HepG2 (cell line): ENCODE results near the gene FBXW4. TPM values are rescaled to one million over a fixed set of nuclear protein-coding genes. Genes with fewer than 3 reads are reported as not detected.

Experiments used
- ATAC-seq: fragments of 200-7000 bp; cut with Tn5 transposase; 3 replicates; pipeline ENCODE4 v1.9.1; 2020; ENCODE audit warnings: mild to moderate bottlenecking, moderate library complexity
- BruUV-seq: library from RNA; stranded (reverse); fragments of 400-500 nt; replicated peaks from 2 replicates; lab custom pipeline; 2021; lab: Mats Ljungman, UMichigan
- CTCF ChIA-PET: fragments of 300-600 bp; formaldehyde crosslinking; extraction: SDS; loops from one replicate; lab custom pipeline; 2021; ENCODE audit warnings: low total read pairs, inconsistent platforms, low intra/inter-chr PET ratio; lab: Yijun Ruan, JAX
- POLR2A ChIA-PET: fragments of 350-600 bp; sonication (Branson Sonifier 250); formaldehyde crosslinking; loops from one replicate; lab custom pipeline; 2020; ENCODE audit warnings: antibody characterized with exemption, inconsistent platforms; lab: Yijun Ruan, JAX
- DNase-seq: peaks from one replicate; pipeline ENCODE4 v3.0.0-alpha.2; 2015; ENCODE audit warnings: low spot score
- FAIRE-seq: peaks from 3 replicates; lab custom pipeline; 2011; peaks lifted over from hg19 to GRCh38; lab: Jason Lieb, UNC
- H2AFZ ChIP-seq: one replicate; pipeline ENCODE4 v1.6.1; 2011; ENCODE audit warnings: low read length, inconsistent platforms
- H3K27ac ChIP-seq: fragments of 300-600 bp; 3 replicates; pipeline ENCODE4 v1.8.0; 2011; ENCODE audit warnings: mixed run types, mild to moderate bottlenecking, mixed read lengths, low read length, inconsistent platforms; ENCODE audit not compliant: insufficient read depth; ENCODE audit errors: extremely low read length
- H3K27me3 ChIP-seq, 2 experiments: fragments of 200-600 bp in 1 of 2; 2 replicates in 1 of 2; 3 replicates in 1 of 2; pipeline versions ENCODE4 v1.6.0 to v1.8.0; 2011; ENCODE audit warnings: low read length in 2 of 2, mild to moderate bottlenecking in 2 of 2, moderate library complexity in 2 of 2, inconsistent platforms in 1 of 2; ENCODE audit not compliant: insufficient read depth in 2 of 2, control insufficient read depth in 1 of 2
- H3K36me3 ChIP-seq, 2 experiments: fragments of 200-600 bp in 1 of 2; replicated peaks in 1 of 2; 2 replicates in 1 of 2; 3 replicates in 1 of 2; pipeline versions ENCODE4 v1.5.1 to v1.8.0; 2011; ENCODE audit warnings: low read length in 2 of 2, inconsistent platforms in 1 of 2; ENCODE audit not compliant: insufficient read depth in 2 of 2, control insufficient read depth in 1 of 2
- H3K4me1 ChIP-seq: 2 replicates; pipeline ENCODE4 v1.5.1; 2012; ENCODE audit warnings: low read length, inconsistent platforms; ENCODE audit not compliant: insufficient read depth
- H3K4me2 ChIP-seq: 2 replicates; pipeline ENCODE4 v1.6.0; 2011; ENCODE audit warnings: low read depth, low read length, inconsistent platforms
- H3K4me3 ChIP-seq, 3 experiments: fragments of 200-600 bp in 1 of 3; sonication (generic), shearing (Covaris generic) in 1 of 3; replicated peaks in 1 of 3; 2 replicates each; pipeline ENCODE4 v1.5.1; 2011 to 2016; ENCODE audit warnings: low read length in 3 of 3, inconsistent platforms in 2 of 3, low read depth in 2 of 3, mild to moderate bottlenecking in 2 of 3, control low read depth in 1 of 3, mixed read lengths in 1 of 3; ENCODE audit not compliant: insufficient read depth in 1 of 3
- H3K79me2 ChIP-seq: one replicate; pipeline ENCODE4 v1.6.1; 2011; ENCODE audit warnings: low read length, inconsistent platforms; ENCODE audit not compliant: insufficient read depth
- H3K9ac ChIP-seq: 2 replicates; pipeline ENCODE4 v1.6.0; 2011; ENCODE audit warnings: mild to moderate bottlenecking, low read depth, low read length, inconsistent platforms; ENCODE audit not compliant: insufficient read depth
- H3K9me3 ChIP-seq: 2 replicates; pipeline ENCODE4 v1.5.1; 2012; ENCODE audit warnings: mild to moderate bottlenecking, low read length
- H4K20me1 ChIP-seq: 2 replicates; pipeline ENCODE4 v1.6.0; 2011; ENCODE audit warnings: inconsistent platforms, mild to moderate bottlenecking, low read length, moderate library complexity; ENCODE audit not compliant: insufficient read depth
- ERF ChIP-seq: IDR thresholded peaks from 2 replicates; pipeline ENCODE4 v1.6.1; 2018; ENCODE audit warnings: missing biosample characterization, missing genetic modification reagents
- KAT2B ChIP-seq: fragments of 150-350 bp; IDR thresholded peaks from 2 replicates; pipeline ENCODE4 v1.6.1; 2014; ENCODE audit warnings: low read depth, low read length, borderline replicate concordance
- MAFF ChIP-seq: IDR thresholded peaks from 2 replicates; pipeline ENCODE4 v1.6.1; 2011; ENCODE audit warnings: low read depth, low read length, improper control_type of control experiment
- RBAK ChIP-seq: sonication (generic); formaldehyde crosslinking; IDR thresholded peaks from 2 replicates; pipeline ENCODE4 v1.5.1; 2020; ENCODE audit warnings: mild to moderate bottlenecking, missing genetic modification reagents
- SNAPC2 ChIP-seq: sonication (generic); formaldehyde crosslinking; IDR thresholded peaks from 2 replicates; pipeline ENCODE4 v1.8.1; 2022; ENCODE audit warnings: mild to moderate bottlenecking, missing genetic modification reagents
- TBX3 ChIP-seq: fragments of 450-650 bp; IDR thresholded peaks from 2 replicates; pipeline ENCODE4 v1.6.1; 2017; ENCODE audit warnings: antibody characterized with exemption, mild to moderate bottlenecking, inconsistent platforms, borderline replicate concordance
- ZNF44 ChIP-seq: sonication (generic); formaldehyde crosslinking; IDR thresholded peaks from 2 replicates; pipeline ENCODE4 v1.5.1; 2020; ENCODE audit warnings: mild to moderate bottlenecking, missing genetic modification reagents
- ZNF607 ChIP-seq: sonication (generic); formaldehyde crosslinking; IDR thresholded peaks from 2 replicates; pipeline ENCODE4 v1.5.1; 2020; ENCODE audit warnings: missing genetic modification reagents, mild to moderate bottlenecking, borderline replicate concordance
- WGBS: methylation state at CpG from one replicate; pipeline ENCODE4 v1.1.6; 2017; ENCODE audit warnings: low lambda C conversion rate; 5-methylcytosine and 5-hydroxymethylcytosine counted together
- in situ Hi-C: cut with HindIII; loops from 2 replicates; pipeline ENCODE4 v1.10.0; 2017; ENCODE audit warnings: low pct_unique_long_range_greater_than_20kb; ENCODE audit not compliant: extremely low pct_ligation_motif_present
- intact Hi-C: fragments of 100-400 bp; cut with micrococcal nuclease; formaldehyde crosslinking; loops from one replicate; pipeline ENCODE4 v1.10.0; 2022; ENCODE audit not compliant: unreplicated experiment
- polyA plus RNA-seq, 8 experiments: library from polyadenylated mRNA; depleted of rRNA in 3 of 8; stranded (reverse) in 7 of 8; unstranded in 1 of 8; fragments of >200 nt; fragmentation: Illumina TruSeq in 4 of 8; extraction: Trizol in 4 of 8; gene quantifications; 2 replicates each; pipeline versions ENCODE4 v1.2.1 to v1.2.3, GENCODE V29; 2011 to 2016; ENCODE audit warnings: low read depth in 4 of 8, missing spikeins in 1 of 8, mixed read lengths in 1 of 8; ENCODE audit not compliant: insufficient read depth in 1 of 8
- total RNA-seq, 5 experiments: library from RNA; depleted of rRNA; stranded (reverse); fragments of >200 nt; fragmentation: Illumina TruSeq; extraction: Trizol; gene quantifications; 2 replicates each; pipeline ENCODE4 v1.2.3, GENCODE V29; 2016; ENCODE audit warnings: low read depth in 1 of 5
- TF ChIP-seq, protein P1 (sequence below): sonication (generic); formaldehyde crosslinking; IDR thresholded peaks from 2 replicates; pipeline ENCODE4 v1.4.0; 2020; ENCODE audit warnings: missing genetic modification reagents
- TF ChIP-seq, protein P2 (sequence below): sonication (generic); formaldehyde crosslinking; IDR thresholded peaks from 2 replicates; pipeline ENCODE4 v1.4.0; 2020; ENCODE audit warnings: mild to moderate bottlenecking, missing genetic modification reagents
- TF ChIP-seq, protein P3 (sequence below): sonication (generic); formaldehyde crosslinking; IDR thresholded peaks from 2 replicates; pipeline ENCODE4 v1.4.0; 2020; ENCODE audit warnings: mild to moderate bottlenecking, missing genetic modification reagents, borderline replicate concordance
- TF ChIP-seq, protein P4 (sequence below): sonication (generic); formaldehyde crosslinking; conservative IDR thresholded peaks from 2 replicates; pipeline ENCODE4 v1.4.0; 2020; ENCODE audit warnings: missing genetic modification reagents
- TF ChIP-seq, protein P5 (sequence below): sonication (generic); formaldehyde crosslinking; IDR thresholded peaks from 2 replicates; pipeline ENCODE4 v1.5.0; 2020; ENCODE audit warnings: mild to moderate bottlenecking, missing genetic modification reagents, borderline replicate concordance

FBXW4 gene
- total and polyA plus RNA-seq, 2 of the 13 experiments (the other 11 are each of a cell fraction or from before 2014, with no cell fraction given) = 23.5 to 33.7 TPM

DNA sequence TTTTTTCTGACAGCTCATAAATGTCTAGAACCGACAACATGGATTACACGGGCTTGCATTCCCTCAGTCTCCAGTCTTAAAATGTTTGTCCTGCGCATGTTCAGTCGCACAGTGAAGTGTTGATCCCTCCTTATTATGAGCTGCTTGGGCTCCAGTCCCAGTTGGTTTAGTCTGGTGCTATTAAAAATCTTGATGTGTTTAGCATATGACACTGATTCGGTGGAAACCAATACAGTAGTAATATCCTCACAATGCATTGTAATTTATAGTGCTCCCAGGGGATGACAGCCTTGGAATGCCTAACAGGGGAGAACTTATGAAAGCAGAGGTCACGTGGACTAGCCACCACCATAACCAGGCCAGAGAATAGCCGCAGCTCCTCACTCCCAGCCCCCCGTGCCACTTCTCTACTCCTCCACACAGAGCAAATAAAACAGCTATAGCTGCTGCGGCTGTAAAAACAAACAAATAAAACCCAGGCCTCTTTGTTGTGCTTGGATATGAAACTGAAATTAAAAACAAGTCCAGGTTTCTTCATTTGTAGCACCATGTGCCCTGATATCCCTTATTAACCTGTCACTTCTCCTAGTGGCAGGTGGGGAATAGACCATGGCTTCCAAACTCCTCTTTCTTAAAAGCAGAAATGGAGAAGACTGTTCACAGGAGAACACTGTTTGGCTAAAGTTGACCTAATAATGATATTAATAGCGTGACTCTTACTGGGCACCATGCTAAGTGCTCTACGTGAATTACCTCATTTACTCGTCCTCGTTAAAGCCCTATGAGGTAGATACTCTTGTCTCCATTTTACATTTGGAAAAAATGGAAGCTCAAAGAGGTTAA is 99.2 kb downstream of the FBXW4 start:
- no peak for FAIRE-seq
- CTCF ChIA-PET = no interaction called here
- in situ Hi-C loops = no loop called here
- TF ChIP-seq, protein P1, sequence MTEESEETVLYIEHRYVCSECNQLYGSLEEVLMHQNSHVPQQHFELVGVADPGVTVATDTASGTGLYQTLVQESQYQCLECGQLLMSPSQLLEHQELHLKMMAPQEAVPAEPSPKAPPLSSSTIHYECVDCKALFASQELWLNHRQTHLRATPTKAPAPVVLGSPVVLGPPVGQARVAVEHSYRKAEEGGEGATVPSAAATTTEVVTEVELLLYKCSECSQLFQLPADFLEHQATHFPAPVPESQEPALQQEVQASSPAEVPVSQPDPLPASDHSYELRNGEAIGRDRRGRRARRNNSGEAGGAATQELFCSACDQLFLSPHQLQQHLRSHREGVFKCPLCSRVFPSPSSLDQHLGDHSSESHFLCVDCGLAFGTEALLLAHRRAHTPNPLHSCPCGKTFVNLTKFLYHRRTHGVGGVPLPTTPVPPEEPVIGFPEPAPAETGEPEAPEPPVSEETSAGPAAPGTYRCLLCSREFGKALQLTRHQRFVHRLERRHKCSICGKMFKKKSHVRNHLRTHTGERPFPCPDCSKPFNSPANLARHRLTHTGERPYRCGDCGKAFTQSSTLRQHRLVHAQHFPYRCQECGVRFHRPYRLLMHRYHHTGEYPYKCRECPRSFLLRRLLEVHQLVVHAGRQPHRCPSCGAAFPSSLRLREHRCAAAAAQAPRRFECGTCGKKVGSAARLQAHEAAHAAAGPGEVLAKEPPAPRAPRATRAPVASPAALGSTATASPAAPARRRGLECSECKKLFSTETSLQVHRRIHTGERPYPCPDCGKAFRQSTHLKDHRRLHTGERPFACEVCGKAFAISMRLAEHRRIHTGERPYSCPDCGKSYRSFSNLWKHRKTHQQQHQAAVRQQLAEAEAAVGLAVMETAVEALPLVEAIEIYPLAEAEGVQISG (CRISPR knock-in tag) = no peak
- no peak for TF ChIP-seq ZNF44 (CRISPR knock-in tag)
- TF ChIP-seq RBAK (CRISPR knock-in tag) = no peak
- TF ChIP-seq, protein P2, sequence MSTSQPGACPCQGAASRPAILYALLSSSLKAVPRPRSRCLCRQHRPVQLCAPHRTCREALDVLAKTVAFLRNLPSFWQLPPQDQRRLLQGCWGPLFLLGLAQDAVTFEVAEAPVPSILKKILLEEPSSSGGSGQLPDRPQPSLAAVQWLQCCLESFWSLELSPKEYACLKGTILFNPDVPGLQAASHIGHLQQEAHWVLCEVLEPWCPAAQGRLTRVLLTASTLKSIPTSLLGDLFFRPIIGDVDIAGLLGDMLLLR = no peak
- no peak for TF ChIP-seq TBX3
- TF ChIP-seq, protein P3, sequence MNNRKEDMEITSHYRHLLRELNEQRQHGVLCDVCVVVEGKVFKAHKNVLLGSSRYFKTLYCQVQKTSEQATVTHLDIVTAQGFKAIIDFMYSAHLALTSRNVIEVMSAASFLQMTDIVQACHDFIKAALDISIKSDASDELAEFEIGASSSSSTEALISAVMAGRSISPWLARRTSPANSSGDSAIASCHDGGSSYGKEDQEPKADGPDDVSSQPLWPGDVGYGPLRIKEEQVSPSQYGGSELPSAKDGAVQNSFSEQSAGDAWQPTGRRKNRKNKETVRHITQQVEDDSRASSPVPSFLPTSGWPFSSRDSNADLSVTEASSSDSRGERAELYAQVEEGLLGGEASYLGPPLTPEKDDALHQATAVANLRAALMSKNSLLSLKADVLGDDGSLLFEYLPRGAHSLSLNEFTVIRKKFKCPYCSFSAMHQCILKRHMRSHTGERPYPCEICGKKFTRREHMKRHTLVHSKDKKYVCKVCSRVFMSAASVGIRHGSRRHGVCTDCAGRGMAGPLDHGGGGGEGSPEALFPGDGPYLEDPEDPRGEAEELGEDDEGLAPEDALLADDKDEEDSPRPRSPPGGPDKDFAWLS (CRISPR knock-in tag) = no peak
- no peak for TF ChIP-seq ERF (CRISPR knock-in tag)
- no peak for TF ChIP-seq MAFF
- TF ChIP-seq ZNF607 (CRISPR knock-in tag) = no peak
- no peak for TF ChIP-seq KAT2B
- TF ChIP-seq, protein P4, sequence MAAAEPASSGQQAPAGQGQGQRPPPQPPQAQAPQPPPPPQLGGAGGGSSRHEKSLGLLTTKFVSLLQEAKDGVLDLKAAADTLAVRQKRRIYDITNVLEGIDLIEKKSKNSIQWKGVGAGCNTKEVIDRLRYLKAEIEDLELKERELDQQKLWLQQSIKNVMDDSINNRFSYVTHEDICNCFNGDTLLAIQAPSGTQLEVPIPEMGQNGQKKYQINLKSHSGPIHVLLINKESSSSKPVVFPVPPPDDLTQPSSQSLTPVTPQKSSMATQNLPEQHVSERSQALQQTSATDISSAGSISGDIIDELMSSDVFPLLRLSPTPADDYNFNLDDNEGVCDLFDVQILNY (CRISPR knock-in tag) = no peak
- TF ChIP-seq, protein P5, sequence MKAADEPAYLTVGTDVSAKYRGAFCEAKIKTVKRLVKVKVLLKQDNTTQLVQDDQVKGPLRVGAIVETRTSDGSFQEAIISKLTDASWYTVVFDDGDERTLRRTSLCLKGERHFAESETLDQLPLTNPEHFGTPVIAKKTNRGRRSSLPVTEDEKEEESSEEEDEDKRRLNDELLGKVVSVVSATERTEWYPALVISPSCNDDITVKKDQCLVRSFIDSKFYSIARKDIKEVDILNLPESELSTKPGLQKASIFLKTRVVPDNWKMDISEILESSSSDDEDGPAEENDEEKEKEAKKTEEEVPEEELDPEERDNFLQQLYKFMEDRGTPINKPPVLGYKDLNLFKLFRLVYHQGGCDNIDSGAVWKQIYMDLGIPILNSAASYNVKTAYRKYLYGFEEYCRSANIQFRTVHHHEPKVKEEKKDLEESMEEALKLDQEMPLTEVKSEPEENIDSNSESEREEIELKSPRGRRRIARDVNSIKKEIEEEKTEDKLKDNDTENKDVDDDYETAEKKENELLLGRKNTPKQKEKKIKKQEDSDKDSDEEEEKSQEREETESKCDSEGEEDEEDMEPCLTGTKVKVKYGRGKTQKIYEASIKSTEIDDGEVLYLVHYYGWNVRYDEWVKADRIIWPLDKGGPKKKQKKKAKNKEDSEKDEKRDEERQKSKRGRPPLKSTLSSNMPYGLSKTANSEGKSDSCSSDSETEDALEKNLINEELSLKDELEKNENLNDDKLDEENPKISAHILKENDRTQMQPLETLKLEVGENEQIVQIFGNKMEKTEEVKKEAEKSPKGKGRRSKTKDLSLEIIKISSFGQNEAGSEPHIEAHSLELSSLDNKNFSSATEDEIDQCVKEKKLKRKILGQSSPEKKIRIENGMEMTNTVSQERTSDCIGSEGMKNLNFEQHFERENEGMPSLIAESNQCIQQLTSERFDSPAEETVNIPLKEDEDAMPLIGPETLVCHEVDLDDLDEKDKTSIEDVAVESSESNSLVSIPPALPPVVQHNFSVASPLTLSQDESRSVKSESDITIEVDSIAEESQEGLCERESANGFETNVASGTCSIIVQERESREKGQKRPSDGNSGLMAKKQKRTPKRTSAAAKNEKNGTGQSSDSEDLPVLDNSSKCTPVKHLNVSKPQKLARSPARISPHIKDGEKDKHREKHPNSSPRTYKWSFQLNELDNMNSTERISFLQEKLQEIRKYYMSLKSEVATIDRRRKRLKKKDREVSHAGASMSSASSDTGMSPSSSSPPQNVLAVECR (CRISPR knock-in tag) = no peak
- no peak for TF ChIP-seq SNAPC2

More for the DNA sequence above, 99.2 kb downstream of the FBXW4 start:
- intact Hi-C loops = no loop called here
- H3K4me2 ChIP-seq = no peak overlapping the region
- H3K9me3 ChIP-seq = no peaks in the 10 kb centered on the region
- no peaks in the 10 kb centered on the region for H3K27me3 ChIP-seq
- POLR2A ChIA-PET = no interaction called here
- H3K4me3 ChIP-seq = no peak overlapping the region
- no peak overlapping the region for H3K27ac ChIP-seq
- H3K4me1 ChIP-seq = no peaks in the 10 kb centered on the region
- H4K20me1 ChIP-seq = no peaks in the 10 kb centered on the region
- H3K79me2 ChIP-seq = no peaks in the 10 kb centered on the region
- 95% methylated on average over 13 of the region's 13 CpGs for WGBS
- H2AFZ ChIP-seq = no peak overlapping the region
- DNase-seq (no peak), ATAC-seq (no peak)
- no TSS peak for BruUV-seq
- no peaks in the 10 kb centered on the region for H3K36me3 ChIP-seq
- H3K9ac ChIP-seq = no peak overlapping the region
